Body of pancreas (tissue), 4 donors: ENCODE measurements around the gene WASL.

ENCODE experiments used
- CTCF ChIP-seq, 7 experiments: fragments of 450-650 bp in 4 of 7; fragments of 200-600 bp in 3 of 7; sonication (generic) in 3 of 7; IDR thresholded peaks; one replicate each; pipeline ENCODE4 v1.5.1; 2016 to 2019; ENCODE audit warnings: antibody characterized with exemption in 7 of 7
- POLR2A ChIP-seq, 3 donors: fragments of 450-650 bp; IDR thresholded peaks; one replicate each; pipeline ENCODE4 v1.6.1; 2016; ENCODE audit warnings: antibody characterized with exemption in 3 of 3, mild to moderate bottlenecking in 2 of 3

GRCh38 chr7:123665157-123665556 is 83.6 kb downstream of the WASL start:
- no peak for TF ChIP-seq CTCF (IDR thresholded peaks at IDR 0.05)
- TF ChIP-seq POLR2A (IDR thresholded peaks at IDR 0.05): no peak
